AG04449 (cell line): Measurements from ENCODE around the gene SPINK6.

Experiments
- CTCF ChIA-PET: fragments of 350-600 bp; formaldehyde crosslinking; extraction: SDS; loops from one replicate; lab custom pipeline; 2021; ENCODE audit warnings: antibody characterized with exemption; lab: Yijun Ruan, JAX
- POLR2A ChIA-PET: fragments of 400-600, 350-600 bp; formaldehyde crosslinking; extraction: SDS; loops from one replicate; lab custom pipeline; 2020; ENCODE audit warnings: antibody characterized with exemption, inconsistent platforms; lab: Yijun Ruan, JAX
- DNase-seq: peaks from one replicate; pipeline ENCODE4 v3.0.0-alpha.2; 2010; ENCODE audit warnings: low read depth, low spot score
- H3K4me3 ChIP-seq: 2 replicates; pipeline ENCODE4 v1.5.1; 2011; ENCODE audit warnings: low read depth, mild to moderate bottlenecking, control low read depth, low read length
- TF ChIP-seq, protein P1 (sequence below): IDR thresholded peaks from one replicate; pipeline ENCODE4 v1.5.1; 2011; ENCODE audit warnings: mild to moderate bottlenecking, moderate library complexity, low read length, control low read depth, inconsistent platforms; ENCODE audit not compliant: insufficient read depth; ENCODE audit errors: missing control alignments

The SPINK6 gene, protein sequence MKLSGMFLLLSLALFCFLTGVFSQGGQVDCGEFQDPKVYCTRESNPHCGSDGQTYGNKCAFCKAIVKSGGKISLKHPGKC

DNA sequence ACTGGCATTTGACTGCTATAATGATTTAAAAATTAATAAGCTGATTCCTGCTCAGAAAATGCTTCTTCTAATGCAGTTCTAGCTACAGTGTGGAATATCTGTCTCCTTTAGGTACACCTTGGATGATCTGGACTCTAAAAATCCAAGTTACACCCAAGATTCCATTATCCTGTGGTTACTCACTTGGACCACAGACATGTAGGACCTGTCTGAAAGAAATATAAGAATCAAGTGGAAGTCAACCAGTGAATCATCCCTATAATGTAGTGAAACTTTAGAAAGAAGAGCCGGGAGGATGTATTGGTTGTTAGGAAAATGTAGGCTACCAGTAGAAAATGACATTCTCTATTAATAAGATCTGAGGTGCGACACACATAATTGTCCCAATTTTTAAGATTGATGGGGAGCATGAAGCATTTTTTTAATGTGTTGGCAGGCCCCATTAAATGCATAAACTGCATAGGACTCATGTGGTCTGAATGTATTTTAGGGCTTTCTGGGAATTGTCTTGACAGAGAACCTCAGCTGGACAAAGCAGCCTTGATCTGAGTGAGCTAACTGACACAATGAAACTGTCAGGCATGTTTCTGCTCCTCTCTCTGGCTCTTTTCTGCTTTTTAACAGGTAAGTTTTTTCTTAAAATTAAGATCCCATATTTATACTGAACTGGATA, at the start of gene SPINK6:
Gene SPINK6 (plus strand): TSS at position 512 of the 673 bp plus-strand sequence. CDS start 55 bp downstream, at position 567.
- ChIA-PET POLR2A (no interaction called here), CTCF (no interaction called here)
- H3K4me3 ChIP-seq, result no peak within 1 kb of the TSS
- DNase-seq, result no peak
- TF ChIP-seq, protein P1, sequence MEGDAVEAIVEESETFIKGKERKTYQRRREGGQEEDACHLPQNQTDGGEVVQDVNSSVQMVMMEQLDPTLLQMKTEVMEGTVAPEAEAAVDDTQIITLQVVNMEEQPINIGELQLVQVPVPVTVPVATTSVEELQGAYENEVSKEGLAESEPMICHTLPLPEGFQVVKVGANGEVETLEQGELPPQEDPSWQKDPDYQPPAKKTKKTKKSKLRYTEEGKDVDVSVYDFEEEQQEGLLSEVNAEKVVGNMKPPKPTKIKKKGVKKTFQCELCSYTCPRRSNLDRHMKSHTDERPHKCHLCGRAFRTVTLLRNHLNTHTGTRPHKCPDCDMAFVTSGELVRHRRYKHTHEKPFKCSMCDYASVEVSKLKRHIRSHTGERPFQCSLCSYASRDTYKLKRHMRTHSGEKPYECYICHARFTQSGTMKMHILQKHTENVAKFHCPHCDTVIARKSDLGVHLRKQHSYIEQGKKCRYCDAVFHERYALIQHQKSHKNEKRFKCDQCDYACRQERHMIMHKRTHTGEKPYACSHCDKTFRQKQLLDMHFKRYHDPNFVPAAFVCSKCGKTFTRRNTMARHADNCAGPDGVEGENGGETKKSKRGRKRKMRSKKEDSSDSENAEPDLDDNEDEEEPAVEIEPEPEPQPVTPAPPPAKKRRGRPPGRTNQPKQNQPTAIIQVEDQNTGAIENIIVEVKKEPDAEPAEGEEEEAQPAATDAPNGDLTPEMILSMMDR, result no peak

- no peak overlapping the region for H3K4me3 ChIP-seq
- POLR2A ChIA-PET, result no interaction called here
- CTCF ChIA-PET, result no interaction called here
- TF ChIP-seq, protein P1, result no peak
- DNase-seq, result no peak
Measured at GRCh38 chr5:148156609-148157008, 46.2 kb upstream of the SPINK6 start.

- CTCF ChIA-PET, result no interaction called here
- POLR2A ChIA-PET, result no interaction called here
Measured at GRCh38 chr5:148162038-148162437, 40.8 kb upstream of the SPINK6 start.

DNA sequence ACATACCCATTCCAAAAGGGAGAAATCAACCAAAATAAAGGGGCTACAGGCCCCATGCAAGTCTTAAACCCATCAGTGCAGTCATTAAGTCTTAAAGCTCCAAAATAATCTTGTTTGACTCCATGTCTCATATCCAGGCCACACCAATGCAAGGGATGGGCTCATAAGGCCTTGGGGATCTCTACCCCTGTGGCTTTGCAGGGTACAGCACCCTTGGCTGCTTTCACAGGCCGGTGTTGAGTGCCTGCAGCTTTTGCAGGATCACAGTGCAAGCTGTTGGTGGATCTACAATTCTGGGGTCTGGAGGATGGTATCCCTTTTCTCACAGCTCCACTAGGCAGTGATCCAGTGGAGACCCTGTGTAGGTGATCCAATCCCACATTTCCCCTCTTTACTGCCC, 39.5 kb upstream of the SPINK6 start:
- ChIA-PET CTCF (no interaction called here), POLR2A (no interaction called here)
- TF ChIP-seq, protein P1, result no peak

More at GRCh38 chr5:148162038-148162437, 40.8 kb upstream of the SPINK6 start:
- TF ChIP-seq, protein P1, result no peak
- DNase-seq, result no peak
- H3K4me3 ChIP-seq, result no peak overlapping the region

GRCh38 chr5:148166550-148167283, 36.1 kb upstream of the SPINK6 start:
- ChIA-PET POLR2A (no interaction called here), CTCF (no interaction called here)
- no peak for DNase-seq
- TF ChIP-seq, protein P1, result no peak
- no peak overlapping the region for H3K4me3 ChIP-seq

More for the DNA sequence above, 39.5 kb upstream of the SPINK6 start:
- no peak overlapping the region for H3K4me3 ChIP-seq
- no peak for DNase-seq

DNA sequence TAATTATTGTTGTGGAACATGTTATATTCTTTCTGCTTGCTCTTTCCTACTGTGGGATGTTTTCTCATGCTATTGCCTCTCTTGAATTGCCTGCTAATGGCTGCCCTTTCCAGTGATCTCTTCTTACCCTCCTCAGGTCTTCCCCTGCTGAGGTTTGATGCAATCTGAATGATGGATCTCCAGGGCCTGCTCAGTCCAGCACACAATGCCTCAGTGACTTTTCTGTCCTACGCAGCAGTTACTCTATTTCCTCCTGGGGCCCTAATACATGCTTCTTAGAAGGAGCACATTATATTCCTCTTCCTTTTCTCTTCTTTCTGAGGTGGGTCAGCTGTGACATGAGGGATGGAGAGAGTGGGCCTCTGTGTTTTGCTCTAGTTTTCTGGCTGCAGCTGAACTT, 34.6 kb upstream of the SPINK6 start, which contains the start of gene SPINK14:
Gene SPINK14 (plus strand): TSS at position 301 of the 400 bp plus-strand sequence. CDS start 1,187 bp downstream, outside the sequence.
- no peak within 1 kb of the TSS for H3K4me3 ChIP-seq
- CTCF ChIA-PET, result no interaction called here
- POLR2A ChIA-PET, result no interaction called here
- DNase-seq, result no peak
- TF ChIP-seq, protein P1, result no peak
